Gastrocnemius medialis (tissue), 4 donors: Measurements from ENCODE around the gene TMEM88. TPM values are rescaled to one million over a fixed set of nuclear protein-coding genes. Genes with fewer than 3 reads are reported as not detected.
A peak's percentile ranks its signal among the peaks of the same experiment; 100 is the strongest.

Source experiments
- ATAC-seq, 2 donors: fragments of 150-250 bp; one replicate each; pipeline ENCODE4 v1.9.1; 2016
- DNase-seq, 2 donors: peaks; one replicate each; pipeline ENCODE4 v3.0.0-alpha.2; 2019
- H3K27ac ChIP-seq, 4 donors: fragments of 200-600 bp; sonication (generic); 1 replicate in 1 of 4; 2 replicates in 3 of 4; pipeline ENCODE4 v1.5.1; 2016 to 2018; ENCODE audit warnings: mild to moderate bottlenecking in 2 of 4, moderate library complexity in 1 of 4
- H3K27me3 ChIP-seq, 3 donors: fragments of 200-600 bp; sonication (generic) in 2 of 3; 1 replicate in 1 of 3; 2 replicates in 2 of 3; pipeline versions ENCODE4 v1.5.1 to v1.6.0; 2016 to 2019; ENCODE audit warnings: mild to moderate bottlenecking in 1 of 3, moderate library complexity in 1 of 3
- H3K36me3 ChIP-seq, 2 donors: fragments of 200-600 bp; sonication (generic) in 1 of 2; one replicate each; pipeline ENCODE4 v1.5.1; 2017 to 2018
- H3K4me1 ChIP-seq, 2 donors: fragments of 200-600 bp; sonication (generic) in 1 of 2; one replicate each; pipeline ENCODE4 v1.5.1; 2016 to 2017; ENCODE audit warnings: mild to moderate bottlenecking in 2 of 2
- H3K4me3 ChIP-seq, 4 donors: fragments of 200-600 bp; sonication (generic) in 3 of 4; 1 replicate in 1 of 4; 2 replicates in 3 of 4; pipeline ENCODE4 v1.5.1; 2016 to 2019; ENCODE audit warnings: mild to moderate bottlenecking in 2 of 4
- H3K9me3 ChIP-seq, 3 donors: fragments of 200-600 bp; sonication (generic) in 2 of 3; 1 replicate in 1 of 3; 2 replicates in 2 of 3; pipeline ENCODE4 v1.5.1; 2016 to 2019
- CTCF ChIP-seq, 5 experiments: fragments of 450-650 bp in 3 of 5; fragments of 200-600 bp in 2 of 5; sonication (generic) in 2 of 5; IDR thresholded peaks in 4 of 5; conservative IDR thresholded peaks in 1 of 5; 1 replicate in 4 of 5; 2 replicates in 1 of 5; pipeline ENCODE4 v1.5.1; 2016 to 2019; ENCODE audit warnings: antibody characterized with exemption in 5 of 5, mild to moderate bottlenecking in 3 of 5, moderate library complexity in 3 of 5
- POLR2A ChIP-seq, 2 donors: fragments of 450-650 bp; IDR thresholded peaks; one replicate each; pipeline ENCODE4 v1.6.1; 2017; ENCODE audit warnings: antibody characterized with exemption in 2 of 2, mild to moderate bottlenecking in 2 of 2, moderate library complexity in 2 of 2
- in situ Hi-C, 4 donors: fragments of 200-750 bp; cut with MboI; loops; one replicate each; pipeline versions ENCODE4 v1.15.0 to v1.8.0; 2017; ENCODE audit warnings: low sequenced_read_pairs in 4 of 4
- intact Hi-C: fragments of 100-400 bp; cut with DNase I; formaldehyde crosslinking; loops from one replicate; pipeline ENCODE4 v1.15.1; 2023; ENCODE audit warnings: low total_unique reads
- total RNA-seq, 4 donors: library from RNA; depleted of rRNA; stranded (reverse); fragments of >200 nt; gene quantifications; one replicate each; pipeline versions ENCODE4 v1.1.0 to v1.2.3, GENCODE V29; 2016

The TMEM88 gene
- total RNA-seq, 4 donors from 2014 or later: 18.8 to 56.8 (median 27.9) TPM

- no peak for TF ChIP-seq CTCF (IDR thresholded peaks at IDR 0.05 in 4 of 5, conservative IDR thresholded peaks at IDR 0.05 in 1 of 5)
- TF ChIP-seq POLR2A (IDR thresholded peaks at IDR 0.05): no peak
- no peaks in the 10 kb centered on the region for H3K36me3 ChIP-seq
- H3K9me3 ChIP-seq: no peaks in the 10 kb centered on the region
- intact Hi-C loops (loop anchor here (5.0 to 10.0 kb wide), 3 partner anchors 280 to 823 kb away; partner anchors contain the start of genes ACADVL, ALOXE3, DLG4 and RNASEK), in situ Hi-C loops (no loop called here)
- peak overlapping the region; percentile 97 to 100 (median 100) for H3K27ac ChIP-seq
- no peak for DNase-seq
- H3K27me3 ChIP-seq: no peaks in the 10 kb centered on the region
- peaks cover 51 to 56% of the 10 kb centered on the region in 2 donors for H3K4me1 ChIP-seq
- ATAC-seq: no peak
- H3K4me3 ChIP-seq: peak overlapping the region; percentile 63 to 90 (median 82)
Observed at GRCh38 chr17:7837408-7838088, 17.3 kb upstream of the TMEM88 start.

- H3K4me3 ChIP-seq: peak overlapping the region in 3 of 4 donors; percentile 16 to 84 (median 23)
- DNase-seq (peak in 1 of 2 donors; percentile 64), ATAC-seq (no peak)
- in situ Hi-C loops: no loop called here
- no peaks in the 10 kb centered on the region for H3K27me3 ChIP-seq
- no peaks in the 10 kb centered on the region for H3K36me3 ChIP-seq
- intact Hi-C loops: loop anchor here (5.0 to 10.0 kb wide), 3 partner anchors 279 to 824 kb away; partner anchors contain the start of genes ACADVL, ALOXE3, DLG4 and RNASEK
- no peak for TF ChIP-seq POLR2A (IDR thresholded peaks at IDR 0.05)
- TF ChIP-seq CTCF (IDR thresholded peaks at IDR 0.05 in 4 of 5, conservative IDR thresholded peaks at IDR 0.05 in 1 of 5): no peak
- H3K9me3 ChIP-seq: no peaks in the 10 kb centered on the region
- H3K27ac ChIP-seq: peak overlapping the region; percentile 97 to 100 (median 100)
- H3K4me1 ChIP-seq: peaks cover 49 to 54% of the 10 kb centered on the region in 2 donors
Observed at GRCh38 chr17:7838090-7839075, 16.5 kb upstream of the TMEM88 start.

DNA sequence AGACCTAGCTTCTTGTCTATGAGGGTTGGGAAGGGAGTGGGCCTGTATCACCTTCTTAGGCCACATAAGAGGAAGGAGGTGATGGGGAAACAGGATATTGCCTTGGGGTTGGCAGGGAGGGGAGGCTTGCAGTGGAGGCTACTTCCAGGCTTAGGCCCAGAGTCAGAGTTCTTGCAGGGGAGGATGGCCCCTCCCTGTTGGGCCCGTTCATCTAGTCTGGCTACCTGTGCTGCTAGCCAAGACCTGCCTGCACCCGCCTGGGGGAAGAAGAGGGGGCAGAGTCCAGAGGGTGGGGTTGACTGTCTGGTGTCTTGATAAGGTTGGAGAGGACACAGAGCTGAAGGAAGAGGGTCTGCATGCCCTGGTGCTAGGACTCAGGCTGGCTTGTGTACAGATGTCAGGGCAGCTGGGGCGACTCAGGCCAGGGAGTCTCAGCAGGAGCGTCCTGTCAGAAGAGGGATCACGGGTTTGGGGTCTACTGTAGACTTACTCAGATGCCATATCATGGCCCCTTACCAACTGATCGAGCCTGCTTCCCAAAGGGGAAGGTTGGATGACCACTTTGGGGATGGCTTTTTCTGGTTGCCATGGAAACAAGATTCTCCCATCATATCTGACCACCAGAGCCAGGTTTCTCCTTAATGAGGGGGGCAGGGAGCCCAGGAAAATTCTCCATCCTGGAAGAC is 15.5 kb upstream of the TMEM88 start:
- Histone ChIP-seq H3K9me3 (no peaks in the 10 kb centered on the region), H3K4me1 (peaks cover 46 to 51% of the 10 kb centered on the region in 2 donors), H3K27me3 (no peaks in the 10 kb centered on the region), H3K4me3 (peak overlapping the region in 1 of 4 donors; percentile 23), H3K27ac (peak overlapping the region; percentile 97 to 100 (median 100)), H3K36me3 (no peaks in the 10 kb centered on the region)
- intact Hi-C loops (loop anchor here (5.0 to 10.0 kb wide), 3 partner anchors 278 to 825 kb away; partner anchors contain the start of genes ACADVL, ALOXE3, DLG4 and RNASEK), in situ Hi-C loops (no loop called here)
- ATAC-seq (no peak), DNase-seq (peak in 1 of 2 donors; percentile 16)
- TF ChIP-seq POLR2A (IDR thresholded peaks at IDR 0.05) (no peak), CTCF (IDR thresholded peaks at IDR 0.05 in 4 of 5, conservative IDR thresholded peaks at IDR 0.05 in 1 of 5) (no peak)

DNA sequence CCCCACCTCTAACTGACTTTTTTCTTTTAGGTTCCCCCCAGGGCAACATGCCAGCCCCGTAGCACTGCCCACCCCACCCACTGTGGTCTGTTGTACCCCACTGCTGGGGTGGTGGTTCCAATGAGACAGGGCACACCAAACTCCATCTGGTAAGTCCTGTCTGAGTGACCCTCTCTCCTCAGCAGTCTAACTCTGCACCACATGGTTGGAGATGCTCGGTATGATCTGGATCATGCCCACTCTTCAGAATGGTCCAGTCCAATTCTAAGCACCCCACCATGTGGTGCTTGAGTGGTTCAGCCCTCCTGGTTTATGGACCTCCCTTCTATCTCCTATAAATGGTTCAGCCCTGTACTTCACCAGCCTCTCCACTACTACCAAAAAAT is 15.0 kb upstream of the TMEM88 start:
- Histone ChIP-seq H3K27me3 (no peaks in the 10 kb centered on the region), H3K36me3 (no peaks in the 10 kb centered on the region), H3K27ac (peak overlapping the region; percentile 97 to 100 (median 100)), H3K4me3 (no peak overlapping the region), H3K9me3 (no peaks in the 10 kb centered on the region), H3K4me1 (peaks cover 47 to 52% of the 10 kb centered on the region in 2 donors)
- TF ChIP-seq CTCF (IDR thresholded peaks at IDR 0.05 in 4 of 5, conservative IDR thresholded peaks at IDR 0.05 in 1 of 5): no peak
- TF ChIP-seq POLR2A (IDR thresholded peaks at IDR 0.05): no peak
- DNase-seq: peak in 1 of 2 donors; percentile 10
- intact Hi-C loops: loop anchor here (5.0 to 10.0 kb wide), 8 partner anchors 277 to 825 kb away; partner anchors contain the start of genes ACADVL, ALOXE3, DLG4 and EIF5A
- ATAC-seq: no peak
- in situ Hi-C loops: loop anchor here in 1 of 4 donors (5.0 kb wide), 1 partner anchor 312 kb away; the partner anchor contains the start of gene PER1
